PC-9 (cell line): ENCODE measurements around the gene SLC15A1. TPM values are rescaled to one million over a fixed set of nuclear protein-coding genes. Genes with fewer than 3 reads are reported as not detected.

Experiments used
- BruUV-seq: library from RNA; stranded (reverse); fragments of 400-500 nt; replicated peaks from 2 replicates; lab custom pipeline; 2021; lab: Mats Ljungman, UMichigan
- CTCF ChIA-PET: fragments of 300-600 bp; sonication (Branson Sonifier 250); formaldehyde crosslinking; loops from one replicate; lab custom pipeline; 2022; ENCODE audit warnings: antibody characterized with exemption; lab: Charles Lee
- POLR2A ChIA-PET: fragments of 300-600 bp; sonication (Branson Sonifier 250); formaldehyde crosslinking; loops from one replicate; lab custom pipeline; 2022; ENCODE audit warnings: antibody characterized with exemption; ENCODE audit not compliant: unreplicated experiment; lab: Charles Lee
- DNase-seq, 2 experiments: peaks; one replicate each; pipeline versions ENCODE4 v3.0.0 to v3.0.0-alpha.2; 2015 to 2022; ENCODE audit warnings: mixed read lengths in 1 of 2
- H2AFZ ChIP-seq: fragments of 200-600 bp; sonication (generic); 2 replicates; pipeline ENCODE4 v1.8.1; 2017; ENCODE audit warnings: antibody characterized with exemption
- H3F3A ChIP-seq: fragments of 200-600 bp; sonication (generic); 2 replicates; pipeline ENCODE4 v1.8.1; 2017; ENCODE audit warnings: antibody characterized with exemption, mild to moderate bottlenecking, low read depth; ENCODE audit not compliant: insufficient read depth
- H3K27ac ChIP-seq: fragments of 200-600 bp; sonication (generic); 2 replicates; pipeline ENCODE4 v1.6.1; 2016; ENCODE audit warnings: mixed run types
- H3K27me3 ChIP-seq: fragments of 200-600 bp; sonication (generic); 2 replicates; pipeline ENCODE4 v1.6.1; 2016; ENCODE audit warnings: low read depth, mixed run types; ENCODE audit not compliant: insufficient read depth
- H3K36me3 ChIP-seq: fragments of 200-600 bp; sonication (generic); 2 replicates; pipeline ENCODE4 v1.6.1; 2016; ENCODE audit warnings: low read depth, mixed run types
- H3K4me1 ChIP-seq: fragments of 200-600 bp; sonication (generic); replicated peaks from 2 replicates; pipeline ENCODE4 v1.6.1; 2016; ENCODE audit warnings: mixed run types; ENCODE audit not compliant: insufficient read depth
- H3K4me2 ChIP-seq: fragments of 200-600 bp; sonication (generic); 2 replicates; pipeline ENCODE4 v1.6.1; 2017; ENCODE audit warnings: mixed run types
- H3K4me3 ChIP-seq: fragments of 200-600 bp; sonication (generic); 2 replicates; pipeline ENCODE4 v1.6.1; 2016; ENCODE audit warnings: mixed run types
- H3K79me2 ChIP-seq: fragments of 200-600 bp; sonication (generic); 2 replicates; pipeline ENCODE4 v1.6.1; 2017; ENCODE audit warnings: low read depth, mixed run types
- H3K9me2 ChIP-seq: fragments of 200-600 bp; sonication (generic); 2 replicates; pipeline ENCODE4 v1.8.1; 2017; ENCODE audit warnings: mild to moderate bottlenecking; ENCODE audit not compliant: insufficient read depth
- H3K9me3 ChIP-seq: fragments of 200-600 bp; sonication (generic); 2 replicates; pipeline ENCODE4 v1.8.1; 2016; ENCODE audit warnings: low read depth; ENCODE audit not compliant: insufficient read depth
- H4K20me1 ChIP-seq: fragments of 200-600 bp; sonication (generic); 2 replicates; pipeline ENCODE4 v1.8.1; 2017; ENCODE audit not compliant: insufficient read depth
- EZH2 ChIP-seq: fragments of 200-600 bp; sonication (generic); IDR thresholded peaks from 2 replicates; pipeline ENCODE4 v1.8.0; 2017; ENCODE audit warnings: antibody characterized with exemption, low read depth
- intact Hi-C: fragments of 100-400 bp; cut with micrococcal nuclease; formaldehyde crosslinking; loops from one replicate; pipeline ENCODE4 v1.10.0; 2022; ENCODE audit not compliant: unreplicated experiment
- total RNA-seq: library from RNA; stranded (reverse); gene quantifications from 2 replicates; pipeline ENCODE4 v1.2.3, GENCODE V29; 2021
- TF ChIP-seq, protein P1 (sequence below): fragments of 200-600 bp; sonication (generic); conservative IDR thresholded peaks from 2 replicates; pipeline ENCODE4 v1.6.1; 2017; ENCODE audit warnings: mixed run types, antibody characterized with exemption, mild to moderate bottlenecking, moderate library complexity

Gene SLC15A1
- total RNA-seq, 1 experiment from 2014 or later: 0.55 TPM

DNA sequence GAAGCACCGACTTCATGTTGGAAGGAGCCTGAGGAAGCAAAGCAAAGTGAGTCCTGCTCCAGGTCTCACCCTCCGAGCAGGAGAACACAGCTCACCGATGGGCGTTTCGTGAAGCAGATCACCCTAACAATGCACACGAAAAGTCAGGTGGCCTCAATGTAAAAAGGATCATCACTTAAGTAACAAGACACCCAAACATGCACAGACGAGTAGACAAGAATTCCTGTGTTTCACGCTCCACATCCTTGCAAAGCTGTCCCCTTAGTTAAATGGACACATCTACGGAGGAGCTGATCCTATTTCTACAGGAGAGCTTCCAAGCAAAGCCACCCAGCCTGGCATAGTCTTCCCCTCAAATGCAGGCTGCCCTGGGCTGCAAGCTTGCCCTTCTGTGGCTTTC is 66.2 kb downstream of the SLC15A1 start:
- H2AFZ ChIP-seq: no peak overlapping the region
- no peaks in the 10 kb centered on the region for H4K20me1 ChIP-seq
- H3K79me2 ChIP-seq: no peaks in the 10 kb centered on the region
- no peaks in the 10 kb centered on the region for H3K36me3 ChIP-seq
- ChIA-PET POLR2A (no interaction called here), CTCF (interaction anchor here (0.6 to 0.7 kb wide), 3 partner anchors 20 to 291 kb away, joined by 4 to 7 read pairs (median 5); no protein-coding TSS in a partner anchor)
- no peak for DNase-seq
- H3K9me3 ChIP-seq: no peaks in the 10 kb centered on the region
- no peaks in the 10 kb centered on the region for H3K9me2 ChIP-seq
- H3K4me1 ChIP-seq: no peaks in the 10 kb centered on the region
- H3K4me3 ChIP-seq: no peak overlapping the region
- TF ChIP-seq EZH2: no peak
- TF ChIP-seq, protein P1, sequence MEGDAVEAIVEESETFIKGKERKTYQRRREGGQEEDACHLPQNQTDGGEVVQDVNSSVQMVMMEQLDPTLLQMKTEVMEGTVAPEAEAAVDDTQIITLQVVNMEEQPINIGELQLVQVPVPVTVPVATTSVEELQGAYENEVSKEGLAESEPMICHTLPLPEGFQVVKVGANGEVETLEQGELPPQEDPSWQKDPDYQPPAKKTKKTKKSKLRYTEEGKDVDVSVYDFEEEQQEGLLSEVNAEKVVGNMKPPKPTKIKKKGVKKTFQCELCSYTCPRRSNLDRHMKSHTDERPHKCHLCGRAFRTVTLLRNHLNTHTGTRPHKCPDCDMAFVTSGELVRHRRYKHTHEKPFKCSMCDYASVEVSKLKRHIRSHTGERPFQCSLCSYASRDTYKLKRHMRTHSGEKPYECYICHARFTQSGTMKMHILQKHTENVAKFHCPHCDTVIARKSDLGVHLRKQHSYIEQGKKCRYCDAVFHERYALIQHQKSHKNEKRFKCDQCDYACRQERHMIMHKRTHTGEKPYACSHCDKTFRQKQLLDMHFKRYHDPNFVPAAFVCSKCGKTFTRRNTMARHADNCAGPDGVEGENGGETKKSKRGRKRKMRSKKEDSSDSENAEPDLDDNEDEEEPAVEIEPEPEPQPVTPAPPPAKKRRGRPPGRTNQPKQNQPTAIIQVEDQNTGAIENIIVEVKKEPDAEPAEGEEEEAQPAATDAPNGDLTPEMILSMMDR: no peak
- H3K4me2 ChIP-seq: no peak overlapping the region
- no peak overlapping the region for H3K27ac ChIP-seq
- no peaks in the 10 kb centered on the region for H3F3A ChIP-seq
- no peaks in the 10 kb centered on the region for H3K27me3 ChIP-seq
- intact Hi-C loops: no loop called here
- BruUV-seq: no TSS peak

DNA sequence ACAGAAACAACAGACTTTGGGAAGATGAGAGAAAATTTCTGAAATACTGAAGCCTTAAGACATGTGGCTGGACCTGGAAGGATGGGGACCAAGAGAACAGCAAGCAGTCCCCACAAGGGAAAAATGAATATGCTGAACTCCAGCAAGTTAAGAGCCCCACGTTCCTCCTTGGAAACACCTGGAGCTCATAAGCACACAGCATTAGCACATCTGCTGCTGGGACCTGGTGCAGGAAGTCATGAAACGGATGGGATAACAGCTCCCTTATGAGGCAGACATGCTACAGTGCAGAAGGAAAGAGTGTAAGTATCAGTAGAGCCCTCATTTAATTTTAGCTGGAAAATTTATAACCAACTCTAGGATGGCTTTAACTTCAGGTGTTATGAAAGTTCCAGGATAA is 67.3 kb downstream of the SLC15A1 start:
- no TSS peak for BruUV-seq
- no peaks in the 10 kb centered on the region for H3K79me2 ChIP-seq

DNA sequence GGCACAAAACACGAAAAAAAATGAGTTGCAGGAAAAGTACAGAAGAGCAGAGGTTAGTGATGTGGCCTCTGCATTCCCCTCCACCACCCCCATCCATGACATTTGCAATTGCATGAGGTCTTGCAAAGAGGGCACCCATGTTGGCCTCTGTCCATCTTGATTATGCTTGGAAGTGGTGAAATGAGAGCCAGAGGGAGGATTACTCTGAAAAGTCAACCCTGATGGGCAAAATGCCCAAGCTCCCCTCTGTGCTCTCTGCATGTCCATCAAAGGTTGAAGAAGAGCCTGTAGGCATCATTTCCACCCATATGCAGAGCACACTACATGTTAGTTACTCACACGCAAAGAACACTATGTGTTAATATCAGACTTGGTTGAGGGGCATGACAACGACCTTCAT is 71.4 kb downstream of the SLC15A1 start:
- intact Hi-C loops: no loop called here
- no peaks in the 10 kb centered on the region for H4K20me1 ChIP-seq
- no peak overlapping the region for H2AFZ ChIP-seq
- no peaks in the 10 kb centered on the region for H3K9me3 ChIP-seq
- no peaks in the 10 kb centered on the region for H3F3A ChIP-seq
- TF ChIP-seq EZH2: no peak
- TF ChIP-seq, protein P1: no peak
- ChIA-PET CTCF (no interaction called here), POLR2A (no interaction called here)
- no peaks in the 10 kb centered on the region for H3K27me3 ChIP-seq
- BruUV-seq: no TSS peak
- no peak overlapping the region for H3K4me2 ChIP-seq
- no peak overlapping the region for H3K27ac ChIP-seq
- no peaks in the 10 kb centered on the region for H3K9me2 ChIP-seq
- no peaks in the 10 kb centered on the region for H3K79me2 ChIP-seq
- H3K4me1 ChIP-seq: no peaks in the 10 kb centered on the region
- DNase-seq: no peak
- H3K36me3 ChIP-seq: no peaks in the 10 kb centered on the region
- no peak overlapping the region for H3K4me3 ChIP-seq

More for the DNA sequence above, 67.3 kb downstream of the SLC15A1 start:
- Histone ChIP-seq H3K4me1 (no peaks in the 10 kb centered on the region), H4K20me1 (no peaks in the 10 kb centered on the region), H3K27me3 (no peaks in the 10 kb centered on the region), H3K9me3 (no peaks in the 10 kb centered on the region), H3K4me2 (no peak overlapping the region), H3K4me3 (no peak overlapping the region), H2AFZ (no peak overlapping the region), H3F3A (no peaks in the 10 kb centered on the region), H3K36me3 (no peaks in the 10 kb centered on the region), H3K27ac (no peak overlapping the region), H3K9me2 (no peaks in the 10 kb centered on the region)
- TF ChIP-seq EZH2: no peak
- TF ChIP-seq, protein P1: no peak
- POLR2A ChIA-PET: no interaction called here
- no peak for DNase-seq
- CTCF ChIA-PET: no interaction called here
- intact Hi-C loops: no loop called here
